ENCODE measurements around the gene DNAJB8.
A peak's percentile ranks its signal among the peaks of the same experiment; 100 is the strongest.

The DNAJB8 gene

GRCh38 chr3:128493570-128494366, 27.1 kb upstream of the DNAJB8 start:
- DNase-seq, result no peak

- peak; percentile 19 for DNase-seq
Observed at GRCh38 chr3:128492671-128493569, 26.2 kb upstream of the DNAJB8 start, which contains the start of gene GATA2. Gene GATA2, minus strand, starts transcription at chr3:128493201. Its CDS starts 6,170 bp downstream, at chr3:128487031.

DNA sequence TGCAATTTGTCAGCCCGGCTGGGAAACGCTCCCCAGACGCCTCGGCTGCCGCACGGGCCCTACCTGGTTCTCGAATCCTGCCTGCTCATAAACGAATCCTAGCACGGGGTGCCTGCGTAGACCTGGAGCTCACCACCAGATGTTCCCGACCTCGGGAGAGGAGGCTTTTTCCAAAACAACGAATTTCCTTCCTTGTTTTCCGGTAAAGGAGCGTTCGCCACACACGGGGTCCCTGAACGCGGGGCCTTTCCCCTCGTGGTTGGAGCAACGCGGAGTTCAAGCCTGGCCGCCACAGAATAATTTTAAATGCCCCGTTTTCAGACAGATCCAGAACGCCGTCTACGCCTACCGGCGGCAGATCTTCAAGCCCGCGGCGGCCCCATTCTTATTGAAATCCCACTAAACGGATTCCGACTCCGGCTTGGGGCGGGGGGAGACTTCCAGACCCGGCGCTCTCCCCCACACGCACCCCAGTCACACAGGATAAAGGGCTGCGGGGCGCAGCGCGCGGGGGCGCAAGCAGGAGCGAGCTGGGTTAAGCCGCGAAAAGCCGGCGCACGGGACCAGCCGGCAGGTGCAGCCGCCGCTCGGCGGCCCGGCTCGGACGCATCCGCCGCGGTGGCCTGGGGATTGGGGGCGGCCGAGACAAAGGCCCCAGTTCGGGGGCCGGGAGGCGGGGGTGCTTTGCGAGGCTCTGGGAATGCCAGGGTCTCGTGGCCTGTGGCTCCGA, 25.4 kb upstream of the DNAJB8 start:
- DNase-seq, result no peak

DNA sequence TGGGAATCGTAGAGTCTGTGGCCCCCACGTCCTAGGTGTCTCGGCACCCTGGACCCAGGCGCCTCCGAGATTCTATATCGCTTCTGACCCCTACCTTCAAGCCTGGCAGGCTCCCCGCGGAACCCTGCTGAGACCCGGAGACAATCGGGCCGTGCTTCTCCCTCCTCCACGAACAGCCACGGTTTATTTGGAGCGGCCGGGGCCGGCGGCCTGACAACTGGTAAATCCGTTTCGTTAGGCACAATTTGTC, 24.9 kb upstream of the DNAJB8 start:
- no peak for DNase-seq

- no peak for DNase-seq
Observed at GRCh38 chr3:128490915-128491690, 24.4 kb upstream of the DNAJB8 start.

DNA sequence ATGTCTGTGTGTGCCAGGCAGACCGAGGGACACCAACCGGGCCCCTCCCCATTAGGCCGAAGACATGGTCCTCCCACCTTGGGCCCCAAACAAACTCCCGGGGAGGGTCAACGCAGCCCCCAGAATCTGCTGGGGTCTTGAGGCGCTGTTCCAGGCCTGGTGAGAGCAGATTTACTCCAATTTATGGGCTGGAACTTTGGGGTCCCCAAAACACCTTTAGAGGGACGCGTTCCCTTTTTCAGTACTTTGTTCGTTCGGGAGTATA, 23.9 kb upstream of the DNAJB8 start:
- DNase-seq, result no peak

DNA sequence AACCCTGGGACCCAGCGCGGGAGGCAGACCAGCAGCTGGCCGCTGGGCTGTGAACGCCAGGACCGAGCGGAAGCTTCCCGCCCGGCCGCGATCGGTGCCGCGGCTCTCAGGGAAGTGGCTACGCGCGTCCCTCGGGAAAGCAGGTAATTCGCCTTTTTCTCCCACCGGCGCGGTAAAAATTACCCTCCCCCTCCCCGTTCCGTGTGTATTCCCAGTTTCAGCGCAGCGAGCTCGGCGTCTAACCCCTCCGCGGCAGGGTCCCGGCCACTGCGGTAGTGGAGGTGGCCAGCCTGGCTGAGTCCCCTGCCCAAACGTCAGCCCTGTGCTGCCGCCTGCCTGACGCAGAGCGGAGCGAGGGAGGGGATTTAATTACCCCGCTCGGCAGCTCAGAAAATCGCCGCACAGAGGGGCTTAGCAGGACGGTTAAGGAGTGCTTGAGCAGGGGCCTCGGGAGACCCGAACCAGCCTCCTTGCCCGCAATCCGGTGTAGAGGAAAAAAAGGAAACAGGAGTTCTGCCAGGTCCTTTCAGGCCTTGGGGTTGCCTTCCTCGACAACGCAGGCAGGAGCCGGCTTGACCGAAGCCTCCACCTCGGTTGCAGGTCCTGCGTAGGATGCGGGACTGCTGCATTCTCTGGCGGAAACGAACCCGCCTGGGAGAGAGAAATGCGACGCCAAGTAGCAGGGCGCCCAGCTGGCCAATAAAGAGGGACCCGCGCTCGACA, 23.4 kb upstream of the DNAJB8 start:
- DNase-seq, result peak; percentile 78

- DNase-seq, result no peak
Observed at GRCh38 chr3:128489674-128489926, 22.9 kb upstream of the DNAJB8 start.

GRCh38 chr3:128488991-128489673, 22.4 kb upstream of the DNAJB8 start:
- peak; percentile 80 for DNase-seq

GRCh38 chr3:128488636-128488990, 21.9 kb upstream of the DNAJB8 start:
- peak; percentile 69 for DNase-seq

GRCh38 chr3:128487813-128488635, 21.3 kb upstream of the DNAJB8 start:
- peak; percentile 80 for DNase-seq

- no peak for DNase-seq
Observed at GRCh38 chr3:128487538-128487812, 20.8 kb upstream of the DNAJB8 start.

DNA sequence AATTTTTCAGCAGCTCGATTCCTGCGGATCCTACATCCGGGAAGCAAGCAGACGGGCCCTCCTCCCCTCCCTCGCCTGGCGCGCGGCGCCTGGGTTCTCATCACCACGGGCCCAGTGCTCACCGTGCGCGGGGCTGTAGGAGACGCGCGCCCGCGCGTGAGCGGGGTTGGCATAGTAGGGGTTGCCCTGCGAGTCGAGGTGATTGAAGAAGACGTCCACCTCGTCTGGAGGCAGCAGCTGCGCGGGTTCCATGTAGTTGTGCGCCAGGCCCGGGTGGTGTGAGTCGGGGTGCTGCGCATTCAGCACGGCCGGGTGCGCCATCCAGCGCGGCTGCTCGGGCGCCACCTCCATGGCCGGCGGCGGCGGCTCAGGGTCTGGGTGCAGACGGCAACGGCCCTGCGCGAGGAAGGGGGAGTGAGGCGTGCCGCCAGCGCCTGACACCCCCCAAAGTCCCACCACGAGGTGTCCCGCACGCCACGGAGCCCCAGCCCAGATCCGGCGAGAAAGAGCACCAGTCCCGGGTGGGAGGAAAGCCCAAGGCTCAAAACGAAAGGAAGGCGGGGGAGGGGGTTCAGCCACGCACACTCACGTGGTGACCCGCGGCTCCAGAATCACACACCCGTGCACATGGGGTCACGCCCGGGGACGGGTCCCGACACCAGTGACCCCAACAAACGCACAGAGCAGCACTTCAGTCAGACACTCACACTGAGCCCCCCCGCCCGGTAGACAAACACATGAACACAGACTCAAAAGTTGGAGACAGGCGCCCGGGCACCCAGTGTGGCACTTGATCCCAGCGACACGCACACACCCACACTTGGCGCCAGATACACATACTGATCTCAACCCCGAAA, 20.2 kb upstream of the DNAJB8 start:
- DNase-seq, result peak; percentile 63

GRCh38 chr3:128486205-128486628, 19.5 kb upstream of the DNAJB8 start:
- no peak for DNase-seq

- no peak for DNase-seq
Observed at GRCh38 chr3:128485282-128486204, 18.9 kb upstream of the DNAJB8 start.

GRCh38 chr3:128484404-128485281, 18.0 kb upstream of the DNAJB8 start:
- DNase-seq, result no peak

- DNase-seq, result no peak
Observed at GRCh38 chr3:128483657-128484403, 17.1 kb upstream of the DNAJB8 start.

Data from NCI-H1105 (cell line).